HG03045 (cell line): ENCODE data around the gene FLNA.
"Not testable (repeated sequence)": the region's sequence is repeated elsewhere in the genome, so short reads cannot be mapped to it uniquely, and the experiment has no call there.

Source experiments
- ATAC-seq: cut with Tn5 transposase; IDR thresholded peaks from one replicate; pipeline ENCODE4 v1.9.1; 2021; ENCODE audit warnings: mild to moderate bottlenecking, moderate library complexity; ENCODE audit not compliant: unreplicated experiment

The FLNA gene

GRCh38 chrX:154399527-154400368, 25.3 kb upstream of the FLNA start:
- no peak for ATAC-seq

- peak; percentile 33 for ATAC-seq
These were observed 24.5 kb upstream of the FLNA start for GRCh38 chrX:154398668-154399526.

GRCh38 chrX:154397888-154398667, 23.6 kb upstream of the FLNA start, which contains the start of gene RPL10:
Gene RPL10 (plus strand): TSS chrX:154398377. CDS start chrX:154398520, 143 bp downstream.
- peak; percentile 72 for ATAC-seq

GRCh38 chrX:154396973-154397887, 22.8 kb upstream of the FLNA start:
- peak; percentile 53 for ATAC-seq

- not testable (repeated sequence) for ATAC-seq
These were observed 21.9 kb upstream of the FLNA start for GRCh38 chrX:154396363-154396762.

- ATAC-seq, result peak; percentile 68
These were observed 15.6 kb upstream of the FLNA start for GRCh38 chrX:154389812-154390747.

- ATAC-seq, result not testable (repeated sequence)
These were observed 14.2 kb upstream of the FLNA start for GRCh38 chrX:154388649-154389048.

GRCh38 chrX:154388094-154388493, 13.7 kb upstream of the FLNA start:
- ATAC-seq, result not testable (repeated sequence)

GRCh38 chrX:154384284-154384892, 10.0 kb upstream of the FLNA start:
- ATAC-seq, result no peak

- no peak for ATAC-seq
These were observed 9.2 kb upstream of the FLNA start for GRCh38 chrX:154383359-154384283.

GRCh38 chrX:154382483-154383069, 8.1 kb upstream of the FLNA start:
- ATAC-seq, result no peak

- ATAC-seq, result no peak
These were observed 6.8 kb upstream of the FLNA start for GRCh38 chrX:154381271-154381670.

- ATAC-seq, result no peak
These were observed 6.4 kb upstream of the FLNA start for GRCh38 chrX:154380787-154381186.

GRCh38 chrX:154380153-154380552, 5.7 kb upstream of the FLNA start:
- ATAC-seq, result no peak

- no peak for ATAC-seq
These were observed 5.1 kb upstream of the FLNA start for GRCh38 chrX:154379569-154379951.

GRCh38 chrX:154378799-154379568, 4.5 kb upstream of the FLNA start, which contains the start of gene EMD:
Gene EMD (plus strand): TSS chrX:154379295. CDS start chrX:154379485, 190 bp downstream.
- peak; percentile 82 for ATAC-seq
